PC-3 (cell line): ENCODE measurements around the gene IRX6.

ENCODE experiments used
- CTCF ChIP-seq: fragments of 300-600 bp; sonication (generic); conservative IDR thresholded peaks from 2 replicates; pipeline ENCODE4 v1.5.1; 2017; ENCODE audit warnings: antibody characterized with exemption, low read depth, mild to moderate bottlenecking, low read length
- EZH2 ChIP-seq: fragments of 300-600 bp; sonication (generic); IDR thresholded peaks from one replicate; pipeline ENCODE4 v1.6.1; 2017; ENCODE audit warnings: antibody characterized with exemption, mild to moderate bottlenecking, low read length; ENCODE audit not compliant: unreplicated experiment

- peak; percentile 37; the same call in 1 of the 2 replicates for TF ChIP-seq CTCF
- peak; percentile 76 for TF ChIP-seq EZH2
Measured at GRCh38 chr16:55370762-55371482, 46.9 kb downstream of the IRX6 start.
